HG02588 (cell line): ENCODE results near the gene DOCK3.
"Not testable (repeated sequence)": the region's sequence is repeated elsewhere in the genome, so short reads cannot be mapped to it uniquely, and the experiment has no call there.

Source experiments
- ATAC-seq: cut with Tn5 transposase; IDR thresholded peaks from one replicate; pipeline ENCODE4 v1.9.1; 2021; ENCODE audit warnings: mild to moderate bottlenecking, moderate library complexity; ENCODE audit not compliant: unreplicated experiment

The DOCK3 gene

DNA sequence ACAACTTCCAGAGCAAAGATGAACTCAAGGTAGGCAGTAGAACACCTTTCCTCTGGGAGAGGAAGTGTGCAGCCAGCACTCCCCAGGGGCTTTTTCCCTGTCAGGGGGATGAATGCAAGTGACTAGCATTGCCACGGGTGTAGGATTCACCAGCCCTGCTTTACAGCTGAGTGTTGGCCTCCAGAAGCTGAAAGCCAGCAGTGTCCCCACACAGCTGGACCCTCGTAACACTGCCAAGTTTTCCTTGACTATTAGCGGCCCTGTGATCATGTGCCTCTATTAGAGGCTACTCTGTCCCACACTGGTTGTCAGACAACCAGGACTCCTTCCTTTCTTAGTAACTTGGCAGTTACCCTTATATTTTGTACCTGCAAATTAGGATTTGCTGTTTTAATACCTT is 605.4 kb downstream of the DOCK3 start:
- ATAC-seq: no peak

DNA sequence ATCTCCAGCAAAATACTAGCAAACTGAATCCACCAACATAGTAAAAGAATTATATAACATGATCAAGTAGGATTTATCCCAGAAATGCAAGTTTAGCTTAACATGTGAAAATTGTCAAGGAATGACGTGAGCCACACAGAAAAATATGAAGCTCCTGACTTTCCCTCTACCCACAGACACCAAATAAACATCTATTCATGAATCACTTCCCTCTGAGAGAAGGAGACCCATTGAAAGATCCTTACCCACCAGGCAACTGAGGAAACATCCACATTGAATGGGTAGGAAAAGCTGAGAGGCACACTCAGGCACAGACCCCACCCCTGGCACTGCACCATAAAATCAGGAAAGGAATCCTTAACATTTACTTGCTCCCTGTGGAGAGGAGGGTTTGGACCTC is 608.2 kb downstream of the DOCK3 start:
- no peak for ATAC-seq

DNA sequence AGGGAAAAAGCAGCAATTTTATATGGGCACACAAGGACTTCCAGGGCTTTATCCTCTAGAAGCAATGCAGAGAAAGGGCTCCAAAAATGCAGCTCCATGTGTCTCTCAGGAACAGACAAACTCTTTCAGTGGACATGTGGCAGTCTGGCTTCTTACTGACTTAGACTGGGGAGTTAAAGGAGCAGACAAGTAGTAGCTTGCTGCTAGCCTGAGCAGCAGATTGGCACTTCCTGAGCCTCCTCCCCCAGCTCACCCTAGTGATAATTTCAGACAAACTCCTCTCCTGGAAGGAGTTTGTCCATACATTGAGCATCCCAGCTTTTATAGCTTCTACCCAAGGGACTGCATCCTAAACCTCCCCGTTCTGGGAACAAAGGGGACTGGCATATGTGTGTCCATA is 608.7 kb downstream of the DOCK3 start:
- ATAC-seq: no peak

DNA sequence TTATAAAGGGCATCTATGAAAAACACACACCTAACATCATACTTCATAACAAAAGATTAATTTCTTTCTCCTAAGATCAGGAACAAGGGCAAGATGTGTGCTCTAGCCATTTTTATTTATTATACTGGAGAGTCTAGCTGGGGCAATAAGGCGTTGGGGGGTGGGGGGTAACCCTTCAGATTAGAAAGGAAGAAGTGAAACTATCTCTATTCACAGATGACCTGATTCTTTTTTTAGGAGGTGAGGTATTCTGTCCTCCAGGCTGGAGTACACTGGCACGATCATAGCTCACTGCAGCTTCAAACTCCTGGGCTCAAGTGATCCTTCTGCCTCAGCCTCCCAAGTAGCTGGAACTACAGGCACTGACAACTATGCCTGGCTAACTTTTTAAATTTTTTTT is 620.9 kb downstream of the DOCK3 start:
- peak; percentile 73 for ATAC-seq

DNA sequence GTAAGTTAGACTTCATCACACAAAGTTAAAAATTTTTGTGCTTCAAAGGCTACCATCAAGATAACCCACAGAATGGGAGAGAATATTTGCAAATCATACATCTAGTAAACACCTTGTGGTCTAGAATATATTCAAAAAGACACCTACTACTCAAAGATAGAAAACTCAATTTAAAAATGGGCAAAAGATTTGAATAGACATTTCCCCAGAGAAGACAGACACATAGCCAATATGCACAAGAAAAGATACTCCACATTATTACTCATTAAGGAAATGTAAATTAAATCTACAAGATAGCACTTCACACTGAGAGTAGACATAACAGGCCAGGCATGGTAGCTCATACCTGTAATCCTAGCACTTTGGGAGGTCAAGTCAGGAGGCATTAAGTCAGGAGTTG is 622.6 kb downstream of the DOCK3 start:
- no peak for ATAC-seq

DNA sequence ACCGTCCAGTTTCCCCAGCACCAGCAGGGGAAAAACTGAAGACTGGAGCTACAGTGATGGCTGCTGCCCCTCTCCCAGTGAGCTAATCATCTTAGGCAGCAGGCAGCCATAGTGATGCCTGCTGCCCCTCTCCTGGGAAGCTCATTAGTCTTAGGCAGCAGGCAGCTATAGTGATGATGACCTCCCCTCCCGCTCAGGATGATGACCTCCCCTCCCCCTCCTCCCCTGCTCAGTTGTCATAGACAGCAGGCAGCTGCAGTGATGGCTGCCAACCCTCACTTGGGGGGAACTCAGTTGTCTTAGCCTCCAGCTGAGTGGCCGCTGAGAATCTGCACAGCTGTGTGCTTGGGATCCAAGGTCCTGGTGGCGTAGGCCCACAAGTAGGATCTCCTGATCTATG is 629.5 kb downstream of the DOCK3 start:
- no peak for ATAC-seq

DNA sequence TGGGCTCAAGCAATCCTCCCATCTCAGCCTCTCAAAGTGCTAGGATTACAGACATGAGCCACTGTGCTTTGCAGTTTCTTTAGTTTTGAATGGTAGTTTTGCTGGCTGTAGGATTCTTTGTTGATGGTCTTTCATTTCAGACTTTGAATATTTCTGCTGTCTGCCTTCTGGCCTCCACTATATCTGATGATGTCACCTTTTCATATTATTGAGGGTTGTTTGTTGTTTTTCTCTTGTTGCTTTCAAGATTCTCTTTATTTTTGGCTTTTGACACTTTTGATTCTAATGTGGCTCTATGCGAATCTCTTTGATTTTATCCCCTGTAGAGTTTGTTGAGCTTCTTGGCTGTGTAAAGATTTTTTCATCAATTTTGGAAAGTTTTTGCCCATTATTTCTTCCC is 631.4 kb downstream of the DOCK3 start:
- no peak for ATAC-seq

DNA sequence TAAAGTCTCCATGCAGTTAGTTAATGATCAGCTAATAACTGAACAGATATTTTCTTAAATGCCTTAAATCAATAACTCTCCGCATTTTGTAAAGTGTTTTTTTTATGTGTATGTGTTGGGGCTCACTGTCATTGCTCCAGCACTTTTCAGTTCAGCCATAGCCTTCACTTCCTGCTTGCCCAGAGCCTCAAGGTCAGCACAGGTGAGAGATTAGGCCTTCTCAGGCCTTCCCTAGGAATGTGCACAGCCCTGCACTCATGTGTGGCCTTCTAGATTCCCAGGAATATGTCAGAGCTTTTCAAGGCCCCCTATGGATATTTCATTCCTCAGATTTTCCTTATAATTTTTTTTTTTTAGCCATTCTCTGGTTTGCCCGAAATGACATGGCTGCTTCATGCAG is 632.7 kb downstream of the DOCK3 start:
- no peak for ATAC-seq

DNA sequence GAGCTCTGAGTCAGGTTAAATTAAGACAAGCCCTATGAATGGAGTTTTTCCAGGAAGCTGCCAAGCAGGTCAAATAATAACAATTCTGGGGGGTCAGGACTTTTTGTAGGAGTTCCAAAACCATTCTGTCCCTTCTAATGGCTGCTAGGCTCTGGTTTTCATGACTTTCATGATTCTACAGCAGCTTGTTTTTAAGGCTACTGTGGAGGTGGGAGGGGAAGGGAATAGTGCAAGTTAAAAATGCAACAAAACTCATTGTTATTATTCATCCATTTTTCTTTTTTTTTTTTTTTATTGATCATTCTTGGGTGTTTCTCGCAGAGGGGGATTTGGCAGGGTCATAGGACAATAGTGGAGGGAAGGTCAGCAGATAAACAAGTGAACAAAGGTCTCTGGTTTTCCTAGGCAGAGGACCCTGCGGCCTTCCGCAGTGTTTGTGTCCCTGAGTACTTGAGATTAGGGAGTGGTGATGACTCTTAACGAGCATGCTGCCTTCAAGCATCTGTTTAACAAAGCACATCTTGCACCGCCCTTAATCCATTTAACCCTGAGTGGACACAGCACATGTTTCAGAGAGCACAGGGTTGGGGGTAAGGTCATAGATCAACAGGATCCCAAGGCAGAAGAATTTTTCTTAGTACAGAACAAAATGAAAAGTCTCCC is 633.3 kb downstream of the DOCK3 start:
- ATAC-seq: not testable (repeated sequence)

DNA sequence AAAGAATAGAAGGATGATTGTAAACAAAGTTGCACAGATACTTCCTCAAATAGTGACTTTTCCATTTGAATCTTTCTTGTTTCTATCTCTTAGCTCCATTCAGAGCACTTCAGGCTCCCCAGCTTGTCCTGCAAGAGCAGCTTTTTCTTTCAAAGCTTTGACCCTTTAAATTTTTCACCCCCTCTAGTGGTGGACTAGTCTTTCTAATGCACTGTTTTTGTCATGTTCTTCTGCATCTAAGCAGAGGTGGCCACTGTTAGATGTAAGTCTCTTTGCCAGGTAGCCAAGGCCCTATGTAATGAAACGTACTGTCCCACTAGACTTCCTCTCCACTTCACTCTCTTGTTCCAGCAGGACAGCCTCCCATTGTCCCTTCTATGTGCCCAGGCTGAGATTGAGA is 636.3 kb downstream of the DOCK3 start:
- ATAC-seq: no peak

DNA sequence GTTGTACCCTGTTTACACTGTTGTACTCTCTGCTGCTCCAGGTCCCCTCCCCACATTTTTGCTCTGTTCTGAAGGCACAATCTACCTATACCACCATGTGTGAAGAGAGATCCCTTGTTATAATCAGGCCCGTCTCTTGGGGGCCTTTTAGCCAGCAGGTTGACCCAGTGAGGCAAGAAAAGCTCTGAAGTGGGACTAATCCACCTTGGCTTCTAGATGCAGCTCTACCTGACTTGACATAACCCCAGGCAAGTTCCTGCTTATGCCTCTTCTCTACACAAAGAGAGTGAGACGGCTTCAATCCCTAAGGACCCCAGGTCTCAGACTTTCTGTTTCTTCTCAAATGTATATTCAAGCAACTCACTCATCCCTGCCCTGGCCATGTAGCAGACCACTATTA is 653.5 kb downstream of the DOCK3 start:
- ATAC-seq: no peak

DNA sequence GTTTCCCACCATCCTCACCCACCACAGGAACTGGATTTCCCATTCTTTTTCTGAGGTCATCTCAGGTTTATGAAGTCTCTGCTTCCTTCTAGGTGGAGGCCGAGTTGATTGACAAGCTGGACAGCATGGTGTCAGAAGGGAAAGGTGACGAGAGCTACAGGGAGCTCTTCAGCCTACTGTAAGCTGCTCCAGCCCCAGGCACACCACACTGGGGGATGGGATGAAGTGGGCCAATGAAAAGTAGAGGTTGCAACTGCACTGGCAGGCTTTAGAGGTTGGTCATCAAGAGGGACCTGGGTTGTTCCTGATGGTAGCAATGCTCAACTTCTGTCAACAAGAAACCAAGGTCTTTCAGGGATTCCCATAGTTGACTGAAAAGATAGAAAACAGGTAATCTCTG is 655.3 kb downstream of the DOCK3 start:
- ATAC-seq: no peak

DNA sequence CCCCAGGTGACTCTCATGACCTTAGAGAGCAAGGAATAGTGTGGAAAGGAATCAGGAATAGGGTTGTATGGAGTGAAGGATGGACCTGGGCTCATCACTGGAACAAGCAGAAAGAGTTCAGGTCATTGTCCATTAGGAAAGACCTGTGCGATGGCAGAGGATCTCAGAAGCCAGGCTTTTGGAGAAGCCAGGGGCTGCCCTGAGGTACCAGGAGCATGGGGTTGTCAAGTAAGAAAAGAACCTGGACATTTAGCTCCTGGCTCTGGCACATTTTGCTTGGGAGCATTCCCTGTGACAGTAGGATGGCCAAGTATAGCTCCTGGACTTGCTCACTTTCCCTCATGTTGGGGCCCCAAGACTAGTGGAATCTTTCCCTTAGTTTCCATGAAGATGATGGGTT is 657.4 kb downstream of the DOCK3 start:
- no peak for ATAC-seq

DNA sequence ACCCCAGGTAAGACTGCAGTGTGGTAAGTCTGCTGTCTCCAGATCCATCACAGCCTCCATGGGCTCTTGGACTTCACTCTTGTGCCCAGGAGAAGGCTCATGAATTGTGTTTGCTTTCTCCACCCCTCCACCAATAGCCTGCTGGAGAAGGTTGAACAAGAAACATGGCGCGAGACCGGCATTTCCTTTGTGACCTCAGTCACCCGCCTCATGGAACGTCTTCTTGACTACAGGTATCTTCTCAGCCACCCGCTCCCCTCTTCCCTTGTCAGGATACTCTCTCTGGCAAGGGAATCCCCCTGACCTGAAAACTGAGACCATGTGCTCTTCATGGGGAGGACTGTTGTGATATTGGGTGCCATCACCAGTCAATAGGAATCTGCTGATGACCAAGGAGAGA is 658.3 kb downstream of the DOCK3 start:
- no peak for ATAC-seq

DNA sequence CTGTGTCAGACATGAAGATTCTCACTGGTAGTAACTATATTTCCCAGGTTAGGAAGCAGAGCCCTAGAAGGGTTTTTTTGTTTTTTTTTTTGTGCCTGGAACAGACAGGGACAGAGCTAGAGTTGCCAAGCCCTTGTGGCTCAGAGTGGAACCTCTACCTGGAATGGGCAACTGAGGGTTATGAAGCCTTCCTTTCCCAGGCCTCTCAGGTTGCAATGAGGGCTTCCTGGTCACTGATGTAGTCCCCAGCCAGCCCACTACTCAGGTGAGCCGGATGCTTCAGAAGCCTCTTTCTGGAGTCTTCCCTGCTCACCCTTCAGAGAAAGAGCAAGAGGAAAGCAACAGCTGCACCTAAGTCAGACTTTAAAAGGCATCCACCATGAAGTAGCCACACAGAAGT is 661.5 kb downstream of the DOCK3 start:
- no peak for ATAC-seq

DNA sequence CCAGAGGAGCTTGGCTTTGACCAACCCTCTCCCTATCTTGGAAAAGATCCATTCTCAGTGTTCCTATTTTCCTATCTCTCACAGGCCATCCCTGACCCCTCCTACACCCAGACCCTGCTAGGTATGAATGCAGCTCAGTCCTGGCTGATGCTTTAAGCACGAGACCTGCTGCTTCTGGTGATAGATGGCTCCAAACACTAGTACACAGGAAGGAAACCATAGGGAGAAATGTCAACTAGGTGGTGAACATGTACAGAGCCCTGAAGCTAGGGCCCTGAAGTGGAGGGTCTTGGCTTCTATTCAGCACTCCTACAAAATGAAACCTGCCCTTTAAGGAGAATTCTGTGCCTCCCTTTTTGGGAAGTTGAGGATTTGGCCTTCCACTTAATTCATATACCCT is 662.9 kb downstream of the DOCK3 start:
- ATAC-seq: no peak

DNA sequence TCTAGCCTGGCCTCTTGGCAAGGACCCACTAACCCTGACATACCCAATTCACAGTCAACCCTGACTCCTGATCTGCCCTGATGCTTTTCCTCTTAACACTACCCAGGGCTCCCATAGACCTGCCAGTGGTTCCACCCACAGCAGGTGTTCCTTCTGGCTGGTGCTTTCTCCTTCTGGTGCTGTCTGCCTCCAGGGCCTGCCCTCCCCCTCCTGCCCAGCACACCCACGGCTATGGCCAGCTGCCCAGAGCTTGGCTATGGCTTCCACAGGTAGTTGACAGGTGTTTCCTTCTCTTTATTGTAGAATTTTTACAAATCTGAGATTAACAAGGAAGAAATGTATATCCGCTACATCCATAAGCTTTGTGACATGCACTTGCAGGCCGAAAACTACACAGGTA is 663.9 kb downstream of the DOCK3 start:
- ATAC-seq: no peak

DNA sequence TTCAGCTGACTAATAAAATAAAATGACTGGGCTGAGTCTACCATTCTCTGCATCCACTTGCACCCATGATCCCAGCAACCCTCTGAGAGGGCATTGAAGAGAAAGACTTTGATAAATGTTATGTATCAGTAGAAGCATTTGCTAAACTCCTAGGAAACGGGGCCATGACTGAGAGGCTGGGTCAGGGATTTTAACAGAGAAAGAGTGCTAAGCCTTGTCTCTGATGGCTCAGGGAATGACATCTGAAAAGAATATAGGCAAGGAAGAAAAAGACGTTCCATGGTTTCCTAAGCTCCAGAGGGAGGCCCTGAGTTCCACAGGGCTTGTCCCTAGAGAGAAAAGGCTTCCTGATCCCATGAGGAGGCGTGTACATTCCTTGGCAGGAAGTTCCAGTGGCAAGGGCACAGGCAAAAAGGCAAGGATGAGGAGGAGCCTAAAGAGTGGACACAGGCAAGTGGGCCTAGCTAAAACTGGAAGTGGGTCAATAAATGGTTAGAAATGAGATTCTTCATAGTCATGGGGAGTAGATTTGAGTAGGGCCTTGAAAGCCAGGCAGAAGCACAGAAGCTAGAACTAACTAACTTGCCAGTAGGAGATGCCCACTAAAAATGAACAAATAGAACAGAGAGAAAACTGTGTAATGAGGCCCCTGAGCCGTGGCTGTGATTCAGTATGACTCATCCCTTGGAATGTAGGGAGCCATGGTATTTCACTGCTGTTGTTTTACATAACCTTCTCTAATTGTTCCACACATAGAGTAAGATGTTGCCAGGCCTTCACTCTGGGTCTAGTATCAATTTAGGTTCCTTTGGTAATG is 665.5 kb downstream of the DOCK3 start:
- ATAC-seq: no peak

DNA sequence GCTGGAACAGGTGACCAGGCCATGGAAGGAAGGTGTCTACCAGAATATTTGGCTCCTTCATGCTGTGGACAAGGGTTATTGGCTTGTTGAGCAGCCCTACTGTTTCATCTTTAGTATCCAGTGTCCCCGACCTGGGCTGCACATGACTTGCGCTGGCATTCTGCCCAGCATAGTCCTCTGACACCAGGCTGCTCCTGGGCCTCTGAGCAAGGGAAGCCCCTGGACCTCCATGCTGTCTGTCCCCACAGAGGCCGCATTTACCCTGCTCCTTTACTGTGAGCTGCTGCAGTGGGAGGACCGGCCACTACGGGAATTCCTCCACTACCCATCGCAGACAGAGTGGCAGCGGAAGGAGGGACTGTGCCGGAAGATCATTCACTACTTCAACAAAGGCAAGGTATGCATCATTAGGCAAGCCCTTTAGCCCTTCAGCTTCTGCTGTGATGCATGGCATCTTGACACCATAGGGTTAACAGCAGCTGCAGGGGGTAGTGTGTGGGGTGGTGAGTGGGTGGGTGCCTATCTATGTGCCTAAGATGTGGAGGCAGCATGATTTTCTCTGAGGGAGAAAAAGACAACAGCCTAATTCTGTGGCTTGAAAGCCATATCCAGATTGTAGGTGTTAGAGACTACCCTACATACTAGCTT is 666.4 kb downstream of the DOCK3 start:
- ATAC-seq: no peak

DNA sequence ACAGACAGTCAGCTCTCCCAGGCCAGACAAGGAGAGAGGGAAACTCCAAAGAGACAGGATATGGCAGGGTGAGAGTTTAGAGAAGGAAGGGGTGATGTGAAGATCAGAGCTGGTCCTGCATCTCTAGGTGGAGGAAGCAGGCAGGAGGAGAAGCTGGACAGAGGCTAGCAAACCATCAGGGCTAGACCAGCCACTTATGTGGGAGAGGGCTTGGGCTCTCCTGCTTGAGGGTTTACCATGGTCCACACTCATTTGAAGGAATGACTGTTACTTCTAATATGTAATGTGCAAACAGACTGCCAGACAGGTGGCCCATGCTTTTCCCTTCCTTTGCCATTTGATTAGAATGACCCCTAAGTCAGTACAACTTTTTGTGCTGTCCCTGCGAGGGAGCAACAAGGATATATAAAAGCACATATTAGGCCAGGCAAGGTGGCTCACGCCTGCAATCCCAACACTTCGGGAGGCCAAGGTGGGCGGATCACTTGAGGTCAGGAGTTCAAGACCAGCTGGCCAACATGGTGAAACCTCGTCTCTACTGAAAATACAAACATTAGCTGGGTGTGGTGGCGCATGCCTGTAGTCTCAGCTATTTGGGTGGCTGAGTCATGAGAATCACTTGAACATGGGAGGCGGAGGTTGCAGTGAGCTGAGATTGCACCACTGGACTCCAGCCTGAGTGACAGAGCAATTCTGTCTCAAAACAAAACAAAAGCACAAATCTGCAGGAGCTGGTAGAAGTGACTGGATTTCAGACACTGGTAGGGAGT is 669.4 kb downstream of the DOCK3 start:
- no peak for ATAC-seq

DNA sequence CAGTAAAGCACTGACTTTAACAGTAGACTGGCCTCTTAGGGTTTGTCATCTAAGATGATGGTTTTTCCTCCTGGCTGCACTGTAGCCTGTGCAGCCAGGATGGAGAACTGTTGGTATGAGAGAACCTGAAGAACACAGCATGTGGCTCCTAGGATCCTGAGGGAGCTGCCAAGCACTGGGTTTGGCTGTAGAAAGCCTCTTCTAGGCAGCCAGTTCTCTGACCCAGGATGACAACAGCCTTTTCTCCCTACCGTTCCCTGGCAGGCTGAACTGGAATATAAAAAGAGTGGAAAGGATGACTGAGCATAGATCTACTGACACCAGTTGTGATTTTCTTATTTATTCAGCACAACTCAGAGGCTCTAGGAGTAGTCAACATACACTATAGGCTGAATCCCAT is 676.0 kb downstream of the DOCK3 start:
- ATAC-seq: no peak
